GM06990 (cell line): ENCODE measurements around the gene RAB37.

Experiments used
- DNase-seq: peaks from one replicate; pipeline ENCODE4 v3.0.0-alpha.2; 2011; ENCODE audit not compliant: insufficient read length; ENCODE audit errors: extremely low read depth
- H3K27me3 ChIP-seq: replicated peaks from 2 replicates; pipeline ENCODE4 v1.6.0; 2011; ENCODE audit warnings: low read length; ENCODE audit not compliant: control insufficient read depth, insufficient read depth
- H3K36me3 ChIP-seq: 2 replicates; pipeline ENCODE4 v1.5.1; 2011; ENCODE audit warnings: low read length; ENCODE audit not compliant: control insufficient read depth, insufficient read depth
- H3K4me3 ChIP-seq: replicated peaks from 2 replicates; pipeline ENCODE4 v1.5.1; 2011; ENCODE audit warnings: low read depth, mild to moderate bottlenecking, control low read depth, low read length
- TF ChIP-seq, protein P1 (sequence below): IDR thresholded peaks from 2 replicates; pipeline ENCODE4 v1.5.1; 2011; ENCODE audit warnings: low read length, control low read depth, mild to moderate bottlenecking, inconsistent platforms; ENCODE audit not compliant: insufficient read depth, poor library complexity, severe bottlenecking

RAB37 gene

DNA sequence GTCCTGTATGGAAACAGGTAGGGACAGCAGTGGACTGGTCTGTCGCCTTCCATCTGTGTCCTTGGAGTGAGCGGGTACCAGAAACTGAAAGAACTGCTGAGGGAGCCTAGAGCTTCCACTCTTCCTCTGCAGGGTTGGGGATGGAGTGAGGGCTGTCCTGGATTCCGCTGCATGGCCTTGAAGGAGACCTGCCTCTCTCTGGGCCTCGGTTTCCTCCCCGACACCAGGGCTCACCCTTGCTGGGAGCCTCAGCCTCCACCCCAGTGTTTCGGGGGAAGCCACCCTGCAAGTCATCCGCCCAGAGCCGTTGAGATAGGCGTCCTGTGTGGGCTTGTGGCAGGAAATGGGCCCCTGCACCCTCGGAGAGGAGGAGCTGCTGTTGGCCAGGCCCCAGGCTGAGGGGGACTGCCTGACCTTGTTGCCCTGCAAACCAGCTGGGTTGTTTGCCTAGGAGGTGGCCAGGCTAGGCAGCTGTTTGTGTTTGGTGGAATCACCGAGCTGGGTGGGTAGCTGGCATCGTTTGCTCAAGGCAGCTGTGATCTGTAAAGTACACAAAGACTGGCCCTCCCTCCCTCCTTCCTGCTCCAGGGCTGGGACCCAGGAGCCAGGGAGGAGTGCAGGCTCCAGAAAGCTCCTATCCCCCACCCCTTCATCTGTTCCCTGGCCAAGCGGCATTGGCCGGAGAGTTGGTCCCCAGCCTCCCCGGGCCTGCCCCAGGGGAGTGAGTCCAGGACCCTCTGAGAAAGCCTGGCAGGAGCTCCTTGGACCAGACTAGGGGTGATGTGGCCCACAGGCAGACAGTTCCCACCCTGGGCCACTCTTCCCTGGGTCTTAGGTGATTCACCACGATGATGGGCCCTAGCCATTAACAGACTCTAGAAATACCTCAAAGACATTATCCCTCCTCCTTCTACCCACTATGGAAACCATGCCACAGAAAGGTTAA, 1.3 kb downstream of the RAB37 start:
- TF ChIP-seq, protein P1, sequence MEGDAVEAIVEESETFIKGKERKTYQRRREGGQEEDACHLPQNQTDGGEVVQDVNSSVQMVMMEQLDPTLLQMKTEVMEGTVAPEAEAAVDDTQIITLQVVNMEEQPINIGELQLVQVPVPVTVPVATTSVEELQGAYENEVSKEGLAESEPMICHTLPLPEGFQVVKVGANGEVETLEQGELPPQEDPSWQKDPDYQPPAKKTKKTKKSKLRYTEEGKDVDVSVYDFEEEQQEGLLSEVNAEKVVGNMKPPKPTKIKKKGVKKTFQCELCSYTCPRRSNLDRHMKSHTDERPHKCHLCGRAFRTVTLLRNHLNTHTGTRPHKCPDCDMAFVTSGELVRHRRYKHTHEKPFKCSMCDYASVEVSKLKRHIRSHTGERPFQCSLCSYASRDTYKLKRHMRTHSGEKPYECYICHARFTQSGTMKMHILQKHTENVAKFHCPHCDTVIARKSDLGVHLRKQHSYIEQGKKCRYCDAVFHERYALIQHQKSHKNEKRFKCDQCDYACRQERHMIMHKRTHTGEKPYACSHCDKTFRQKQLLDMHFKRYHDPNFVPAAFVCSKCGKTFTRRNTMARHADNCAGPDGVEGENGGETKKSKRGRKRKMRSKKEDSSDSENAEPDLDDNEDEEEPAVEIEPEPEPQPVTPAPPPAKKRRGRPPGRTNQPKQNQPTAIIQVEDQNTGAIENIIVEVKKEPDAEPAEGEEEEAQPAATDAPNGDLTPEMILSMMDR = no peak
- DNase-seq = peak; percentile 76
- H3K36me3 ChIP-seq = no peaks in the 10 kb centered on the region
- H3K4me3 ChIP-seq = peak overlapping the region; percentile 49
- H3K27me3 ChIP-seq = no peaks in the 10 kb centered on the region

DNA sequence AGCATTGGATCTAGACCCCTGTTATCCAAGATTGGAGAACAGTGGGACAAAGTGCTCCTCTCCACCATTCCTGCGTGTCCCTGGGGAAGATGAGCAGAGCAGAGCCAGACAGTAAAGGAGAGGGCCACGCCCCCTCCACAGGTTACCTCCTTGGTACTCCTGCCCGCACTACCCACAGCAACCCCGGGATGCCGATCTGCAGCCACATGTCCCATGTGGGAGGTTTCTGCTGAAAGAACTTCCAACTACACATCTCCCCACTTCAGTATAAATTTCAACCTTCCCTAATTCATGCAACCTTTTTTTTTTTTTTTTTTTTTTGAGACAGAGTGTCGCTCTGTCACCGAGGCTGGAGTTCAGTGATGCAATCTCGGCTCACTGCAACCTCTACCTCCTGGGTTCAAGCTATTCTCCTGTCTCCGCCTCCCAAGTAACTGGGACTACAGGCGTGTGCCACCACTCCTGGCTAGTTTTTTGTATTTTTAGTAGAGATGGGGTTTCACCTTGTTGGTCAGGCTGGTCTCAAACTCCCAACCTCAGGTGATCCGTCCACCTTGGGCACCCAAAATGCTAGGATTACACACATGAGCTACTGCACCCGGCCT, 2.3 kb downstream of the RAB37 start:
- Histone ChIP-seq H3K36me3 (no peaks in the 10 kb centered on the region), H3K27me3 (no peaks in the 10 kb centered on the region), H3K4me3 (no peak overlapping the region)
- TF ChIP-seq, protein P1 = no peak
- DNase-seq = no peak

DNA sequence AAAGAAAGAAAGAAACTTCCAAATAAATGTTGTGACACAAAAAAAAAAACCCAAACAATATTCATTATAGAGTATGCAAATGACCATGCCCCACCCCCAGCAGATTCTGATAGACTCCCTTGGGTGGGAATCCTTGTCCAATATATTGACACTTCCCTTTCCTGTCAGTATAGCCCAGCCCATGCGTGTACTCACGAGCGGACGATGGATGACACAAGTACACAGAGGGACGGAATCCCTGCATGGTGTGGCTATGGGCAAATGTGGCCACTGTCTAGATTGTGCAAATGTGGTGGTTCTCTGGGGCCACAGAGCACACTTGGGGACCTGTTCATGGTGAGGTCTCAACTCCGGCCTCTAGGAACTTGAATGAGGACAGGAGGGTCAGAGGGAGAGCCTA, 3.1 kb downstream of the RAB37 start:
- Histone ChIP-seq H3K4me3 (no peak overlapping the region), H3K27me3 (no peaks in the 10 kb centered on the region), H3K36me3 (no peaks in the 10 kb centered on the region)
- TF ChIP-seq, protein P1 = no peak
- DNase-seq = no peak

DNA sequence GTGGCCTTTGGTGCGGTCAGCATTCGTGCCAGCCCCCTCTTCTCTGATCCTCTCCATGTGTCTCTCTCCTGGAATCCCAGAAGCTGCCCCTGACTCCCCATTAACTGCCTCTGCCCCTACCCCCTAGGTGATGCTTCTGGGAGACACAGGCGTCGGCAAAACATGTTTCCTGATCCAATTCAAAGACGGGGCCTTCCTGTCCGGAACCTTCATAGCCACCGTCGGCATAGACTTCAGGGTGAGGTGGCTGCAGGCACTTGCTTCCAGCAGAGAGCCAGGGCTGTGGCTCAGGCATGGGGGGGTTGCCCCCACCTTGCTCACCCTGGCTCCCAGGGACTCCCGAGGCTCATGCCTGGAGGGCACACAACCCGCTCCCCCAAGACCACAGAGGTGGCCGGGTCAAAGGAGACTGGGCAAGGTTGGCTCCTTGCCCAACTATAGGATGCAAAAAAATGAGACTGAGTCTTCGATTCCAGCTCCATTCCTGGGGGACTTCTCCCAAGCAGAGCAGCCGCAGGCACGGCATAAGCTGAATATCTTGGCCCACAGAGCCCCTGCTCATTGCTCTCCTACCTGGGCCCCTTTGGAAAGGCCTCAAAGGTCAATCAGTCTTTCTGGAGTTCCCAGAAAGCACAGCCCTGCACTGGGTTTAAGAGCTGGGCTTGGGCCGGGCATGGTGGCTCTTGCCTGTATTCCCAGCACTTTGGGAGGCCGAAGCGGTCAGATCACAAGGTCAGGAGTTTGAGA, 3.8 kb downstream of the RAB37 start:
- Histone ChIP-seq H3K36me3 (no peaks in the 10 kb centered on the region), H3K4me3 (no peak overlapping the region)
- DNase-seq = no peak

DNA sequence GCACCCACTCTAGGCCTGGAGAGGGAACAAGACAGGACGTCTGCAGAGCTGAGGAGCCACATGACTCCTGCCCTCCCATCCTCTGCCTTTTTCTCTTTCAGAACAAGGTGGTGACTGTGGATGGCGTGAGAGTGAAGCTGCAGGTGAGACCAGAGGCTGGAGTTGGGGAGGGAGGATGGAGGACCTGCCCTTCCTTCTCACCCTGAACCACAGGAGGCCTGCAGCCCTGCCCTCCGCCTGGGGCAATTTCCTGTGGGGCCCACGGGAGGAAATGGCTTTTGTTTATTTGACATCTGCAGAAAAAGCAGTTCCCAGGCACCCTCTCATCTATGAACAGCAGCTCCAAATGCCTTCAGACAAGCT, 5.1 kb downstream of the RAB37 start:
- no peak overlapping the region for H3K4me3 ChIP-seq
- TF ChIP-seq, protein P1 = no peak
- no peaks in the 10 kb centered on the region for H3K36me3 ChIP-seq
- H3K27me3 ChIP-seq = no peaks in the 10 kb centered on the region
- DNase-seq = peak; percentile 77

More for the DNA sequence above, 3.8 kb downstream of the RAB37 start:
- TF ChIP-seq, protein P1 = no peak
- H3K27me3 ChIP-seq = no peaks in the 10 kb centered on the region
